Stimulated activated naive B cell treated with anti-CD40 and anti-IgM and Interleukin-4, amounts not matched to agents 10 μg/mL and 1 μg/mL and 100 μg/mL, for 72 hours (primary cell): ENCODE data around the gene NCBP2L.

ENCODE experiments used
- ATAC-seq, 2 donors: fragments of 150-1000 bp; cut with Tn5 transposase; replicated peaks; 2 replicates each; pipeline ENCODE4 v1.10.0; 2021; ENCODE audit warnings: moderate library complexity in 1 of 2
- DNase-seq: peaks from one replicate; pipeline ENCODE4 v3.0.0; 2021
- H3K27ac Mint-ChIP-seq: one replicate; pipeline ENCODE4 v1.8.0; 2022; ENCODE audit warnings: mild to moderate bottlenecking, mixed read lengths
- H3K27me3 Mint-ChIP-seq, 2 donors: one replicate each; pipeline ENCODE4 v1.8.0; 2022; ENCODE audit warnings: mixed read lengths in 2 of 2
- H3K36me3 Mint-ChIP-seq, 2 donors: one replicate each; pipeline ENCODE4 v1.8.0; 2022; ENCODE audit warnings: mixed read lengths in 2 of 2, mild to moderate bottlenecking in 1 of 2
- H3K4me1 Mint-ChIP-seq, 2 donors: one replicate each; pipeline ENCODE4 v1.8.0; 2022; ENCODE audit warnings: mixed read lengths in 2 of 2, mild to moderate bottlenecking in 1 of 2
- H3K4me3 Mint-ChIP-seq, 2 donors: one replicate each; pipeline ENCODE4 v1.8.0; 2022; ENCODE audit warnings: mild to moderate bottlenecking in 2 of 2, mixed read lengths in 2 of 2, moderate library complexity in 1 of 2
- H3K9me3 Mint-ChIP-seq, 2 donors: one replicate each; pipeline ENCODE4 v1.8.0; 2022; ENCODE audit warnings: mixed read lengths in 2 of 2, mild to moderate bottlenecking in 1 of 2

Gene NCBP2L

DNA sequence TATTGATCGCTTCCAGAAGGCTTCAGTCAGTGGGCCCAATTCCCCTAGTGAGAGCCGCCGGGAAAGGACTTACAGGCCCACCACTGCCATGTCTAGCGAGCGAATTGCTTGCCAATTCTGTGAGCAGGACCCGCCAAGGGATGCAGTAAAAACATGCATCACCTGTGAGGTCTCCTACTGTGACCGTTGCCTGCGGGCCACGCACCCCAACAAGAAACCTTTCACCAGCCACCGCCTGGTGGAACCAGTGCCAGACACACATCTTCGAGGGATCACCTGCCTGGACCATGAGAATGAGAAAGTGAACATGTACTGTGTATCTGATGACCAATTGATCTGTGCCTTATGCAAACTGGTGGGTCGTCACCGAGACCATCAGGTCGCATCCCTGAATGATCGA lies 63.4 kb downstream of the NCBP2L start:
- DNase-seq (no peak), ATAC-seq (no peak)
- Mint-ChIP-seq H3K27ac (no peak overlapping the region), H3K4me3 (no peak overlapping the region), H3K36me3 (no peaks in the 10 kb centered on the region), H3K4me1 (no peaks in the 10 kb centered on the region), H3K27me3 (peaks cover 6 to 7% of the 10 kb centered on the region in 2 donors), H3K9me3 (no peaks in the 10 kb centered on the region)

DNA sequence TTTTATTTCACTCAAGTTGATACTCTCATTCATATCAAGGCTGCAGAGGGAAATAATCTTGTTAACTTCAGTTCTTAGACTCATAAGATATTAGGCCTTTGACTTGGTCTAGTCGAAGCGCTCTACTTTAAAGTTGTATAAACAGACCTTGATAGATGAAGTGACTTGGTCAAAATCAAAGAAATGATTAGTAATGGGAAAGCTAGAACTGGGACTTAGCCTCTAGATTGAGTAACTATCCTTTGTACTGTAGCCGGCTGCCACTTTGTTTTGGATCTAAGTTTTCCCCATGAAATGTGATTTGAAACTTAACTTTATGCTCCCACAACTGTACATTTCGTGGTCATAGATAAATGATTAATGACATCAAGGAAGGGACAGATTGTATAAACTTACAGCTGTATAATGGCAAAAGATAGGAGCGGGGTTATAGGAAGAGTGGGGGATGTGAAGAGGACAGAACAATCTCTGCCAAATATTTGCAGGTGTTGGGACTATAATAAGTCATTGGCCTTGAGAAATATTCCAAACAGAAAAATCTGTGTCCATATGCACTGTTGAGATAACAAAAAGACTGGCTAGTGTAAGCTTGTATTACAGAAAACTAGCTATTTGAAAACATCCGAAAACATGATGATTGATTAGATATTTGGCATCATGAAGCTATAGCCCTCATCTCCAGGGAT lies 65.3 kb downstream of the NCBP2L start:
- Mint-ChIP-seq H3K27me3 (peaks cover 3 to 7% of the 10 kb centered on the region in 2 donors), H3K4me3 (no peak overlapping the region), H3K4me1 (no peaks in the 10 kb centered on the region), H3K36me3 (no peaks in the 10 kb centered on the region), H3K27ac (no peak overlapping the region), H3K9me3 (no peaks in the 10 kb centered on the region)
- no peak for DNase-seq
- ATAC-seq: no peak
